Astrocyte (in vitro differentiated cells and primary cell): ENCODE data around the gene TLNRD1. TPM values are rescaled to one million over a fixed set of nuclear protein-coding genes. Genes with fewer than 3 reads are reported as not detected.
A peak's percentile ranks its signal among the peaks of the same experiment; 100 is the strongest.
"Not testable (repeated sequence)": the region's sequence is repeated elsewhere in the genome, so short reads cannot be mapped to it uniquely, and the experiment has no call there.

Experiments
- DNase-seq: peaks from one replicate; pipeline ENCODE4 v3.0.0-alpha.2; 2010; ENCODE audit warnings: low read depth
- FAIRE-seq: peaks from 2 replicates; lab custom pipeline; 2011; peaks lifted over from hg19 to GRCh38; lab: Jason Lieb, UNC
- H2AFZ ChIP-seq: 2 replicates; pipeline ENCODE4 v1.6.0; 2012; ENCODE audit warnings: low read depth, low read length, inconsistent platforms
- H3K27ac ChIP-seq: 2 replicates; pipeline ENCODE4 v1.5.1; 2011; ENCODE audit warnings: low read depth, low read length, inconsistent platforms
- H3K27me3 ChIP-seq: 2 replicates; pipeline ENCODE4 v1.6.0; 2011; ENCODE audit warnings: low read length, inconsistent platforms; ENCODE audit not compliant: insufficient read depth
- H3K36me3 ChIP-seq: 2 replicates; pipeline ENCODE4 v1.5.1; 2011; ENCODE audit warnings: low read length, inconsistent platforms; ENCODE audit not compliant: insufficient read depth
- H3K4me1 ChIP-seq: 2 replicates; pipeline ENCODE4 v1.5.1; 2011; ENCODE audit warnings: low read length, inconsistent platforms; ENCODE audit not compliant: insufficient read depth
- H3K4me2 ChIP-seq: 2 replicates; pipeline ENCODE4 v1.6.0; 2012; ENCODE audit warnings: low read length, inconsistent platforms
- H3K4me3 ChIP-seq: 2 replicates; pipeline ENCODE4 v1.5.1; 2011; ENCODE audit warnings: low read depth, mild to moderate bottlenecking, low read length, inconsistent platforms; ENCODE audit not compliant: insufficient read depth
- H3K79me2 ChIP-seq: 2 replicates; pipeline ENCODE4 v1.6.0; 2012; ENCODE audit warnings: mild to moderate bottlenecking, low read length, inconsistent platforms; ENCODE audit not compliant: insufficient read depth
- H3K9ac ChIP-seq: 2 replicates; pipeline ENCODE4 v1.6.0; 2012; ENCODE audit warnings: mild to moderate bottlenecking, low read length, inconsistent platforms
- H3K9me3 ChIP-seq: 2 replicates; pipeline ENCODE4 v1.5.1; 2012; ENCODE audit warnings: low read depth, mild to moderate bottlenecking, low read length, inconsistent platforms; ENCODE audit not compliant: insufficient read depth
- H4K20me1 ChIP-seq: 2 replicates; pipeline ENCODE4 v1.6.0; 2012; ENCODE audit warnings: low read length, inconsistent platforms; ENCODE audit not compliant: insufficient read depth
- H3K27ac Mint-ChIP-seq: one replicate; pipeline ENCODE4 v1.8.0; 2021; ENCODE audit warnings: mild to moderate bottlenecking, mixed read lengths; ENCODE audit not compliant: unreplicated experiment
- H3K27me3 Mint-ChIP-seq: one replicate; pipeline ENCODE4 v1.8.0; 2021; ENCODE audit warnings: low read depth, mixed read lengths; ENCODE audit not compliant: unreplicated experiment
- H3K36me3 Mint-ChIP-seq: one replicate; pipeline ENCODE4 v1.8.0; 2021; ENCODE audit warnings: low read depth, mixed read lengths; ENCODE audit not compliant: unreplicated experiment
- H3K4me1 Mint-ChIP-seq: one replicate; pipeline ENCODE4 v1.8.0; 2021; ENCODE audit warnings: low read depth, mixed read lengths; ENCODE audit not compliant: unreplicated experiment
- H3K4me3 Mint-ChIP-seq: one replicate; pipeline ENCODE4 v1.8.0; 2021; ENCODE audit warnings: mild to moderate bottlenecking, moderate library complexity, mixed read lengths; ENCODE audit not compliant: unreplicated experiment
- H3K9me3 Mint-ChIP-seq: one replicate; pipeline ENCODE4 v1.8.0; 2021; ENCODE audit warnings: mild to moderate bottlenecking, mixed read lengths; ENCODE audit not compliant: unreplicated experiment
- CTCF ChIP-seq: IDR thresholded peaks from 2 replicates; pipeline ENCODE4 v1.5.1; 2011; ENCODE audit warnings: low read depth, mild to moderate bottlenecking, inconsistent platforms, low read length, moderate library complexity; ENCODE audit not compliant: insufficient read depth
- EZH2 ChIP-seq: IDR thresholded peaks from 2 replicates; pipeline ENCODE4 v1.6.1; 2012; ENCODE audit warnings: mild to moderate bottlenecking, low read length, inconsistent platforms; ENCODE audit not compliant: insufficient read depth
- total RNA-seq: library from RNA; stranded (reverse); gene quantifications from 2 replicates; pipeline ENCODE4 v1.2.1, GENCODE V29; 2021

Gene TLNRD1
- total RNA-seq, 1 donor from 2014 or later, result 24.2 TPM

- FAIRE-seq, result no peak
- Mint-ChIP-seq H3K4me1 (peaks cover 40% of the 10 kb centered on the region), H3K36me3 (peaks cover 9% of the 10 kb centered on the region), H3K27ac (peak overlapping the region; percentile 91), H3K9me3 (no peaks in the 10 kb centered on the region), H3K27me3 (no peaks in the 10 kb centered on the region), H3K4me3 (peak overlapping the region; percentile 51)
- Histone ChIP-seq H3K79me2 (no peaks in the 10 kb centered on the region), H3K27me3 (no peaks in the 10 kb centered on the region), H3K36me3 (no peaks in the 10 kb centered on the region), H3K9ac (no peak overlapping the region), H4K20me1 (peaks cover 5% of the 10 kb centered on the region), H3K4me2 (peak overlapping the region; percentile 24), H3K4me1 (peaks cover 21% of the 10 kb centered on the region), H3K27ac (no peak overlapping the region), H2AFZ (no peak overlapping the region), H3K9me3 (no peaks in the 10 kb centered on the region), H3K4me3 (no peak overlapping the region)
- TF ChIP-seq EZH2, result no peak
- TF ChIP-seq CTCF, result no peak
- DNase-seq, result peak; percentile 51
Observed at GRCh38 chr15:80957556-80957955, 43.2 kb upstream of the TLNRD1 start.

- H3K27ac Mint-ChIP-seq, result peak overlapping the region; percentile 86
- H3K4me1 Mint-ChIP-seq, result peaks cover 40% of the 10 kb centered on the region
- no peak overlapping the region for H2AFZ ChIP-seq
- peak overlapping the region; percentile 15 for H3K4me2 ChIP-seq
- no peaks in the 10 kb centered on the region for H3K36me3 ChIP-seq
- H3K27me3 ChIP-seq, result no peaks in the 10 kb centered on the region
- no peak overlapping the region for H3K4me3 ChIP-seq
- TF ChIP-seq EZH2, result no peak
- no peak for TF ChIP-seq CTCF
- H3K79me2 ChIP-seq, result no peaks in the 10 kb centered on the region
- H3K9me3 Mint-ChIP-seq, result no peaks in the 10 kb centered on the region
- no peaks in the 10 kb centered on the region for H3K9me3 ChIP-seq
- FAIRE-seq, result no peak
- H3K27ac ChIP-seq, result no peak overlapping the region
- H3K4me1 ChIP-seq, result peaks cover 21% of the 10 kb centered on the region
- H4K20me1 ChIP-seq, result peaks cover 5% of the 10 kb centered on the region
- H3K9ac ChIP-seq, result no peak overlapping the region
- H3K27me3 Mint-ChIP-seq, result no peaks in the 10 kb centered on the region
- H3K36me3 Mint-ChIP-seq, result peaks cover 11% of the 10 kb centered on the region
- H3K4me3 Mint-ChIP-seq, result no peak overlapping the region
- peak; percentile 71 for DNase-seq
Observed at GRCh38 chr15:80957976-80958375, 42.7 kb upstream of the TLNRD1 start.

GRCh38 chr15:80958818-80959495 is 41.8 kb upstream of the TLNRD1 start:
- no peak for DNase-seq
- H3K4me1 Mint-ChIP-seq, result peaks cover 32% of the 10 kb centered on the region
- H3K4me3 Mint-ChIP-seq, result no peak overlapping the region
- Histone ChIP-seq H3K27me3 (no peaks in the 10 kb centered on the region), H3K27ac (no peak overlapping the region), H3K9me3 (no peaks in the 10 kb centered on the region), H2AFZ (no peak overlapping the region), H3K9ac (no peak overlapping the region), H3K4me2 (no peak overlapping the region), H3K4me3 (no peak overlapping the region), H3K4me1 (peaks cover 21% of the 10 kb centered on the region), H3K36me3 (no peaks in the 10 kb centered on the region), H4K20me1 (peaks cover 1% of the 10 kb centered on the region), H3K79me2 (no peaks in the 10 kb centered on the region)
- H3K9me3 Mint-ChIP-seq, result peaks cover 3% of the 10 kb centered on the region
- H3K27ac Mint-ChIP-seq, result no peak overlapping the region
- TF ChIP-seq EZH2 (no peak), CTCF (no peak)
- peaks cover 11% of the 10 kb centered on the region for H3K36me3 Mint-ChIP-seq
- H3K27me3 Mint-ChIP-seq, result no peaks in the 10 kb centered on the region
- FAIRE-seq, result no peak

GRCh38 chr15:80965454-80965853 is 35.3 kb upstream of the TLNRD1 start:
- not testable (repeated sequence) for H3K27ac ChIP-seq, FAIRE-seq
- peaks cover 14% of the 10 kb centered on the region for H3K36me3 Mint-ChIP-seq

More at GRCh38 chr15:80965454-80965853, 35.3 kb upstream of the TLNRD1 start:
- not testable (repeated sequence) for H3K27me3 ChIP-seq, H3K9me3 ChIP-seq, H3K4me3 Mint-ChIP-seq, DNase-seq, H3K4me1 ChIP-seq, H3K9ac ChIP-seq, H3K4me2 ChIP-seq, H4K20me1 ChIP-seq, H3K4me3 ChIP-seq, H3K27me3 Mint-ChIP-seq, H2AFZ ChIP-seq, H3K27ac Mint-ChIP-seq, H3K36me3 ChIP-seq, H3K79me2 ChIP-seq
- peaks cover 12% of the 10 kb centered on the region for H3K4me1 Mint-ChIP-seq
- H3K9me3 Mint-ChIP-seq, result peaks cover 15% of the 10 kb centered on the region
